ENCODE data around the gene NTHL1. TPM values are rescaled to one million over a fixed set of nuclear protein-coding genes. Genes with fewer than 3 reads are reported as not detected.

The NTHL1 gene
- total and polyA plus RNA-seq, 9 of the 15 experiments (the other 6 are each of a cell fraction or from before 2014, with no cell fraction given), result 1.1 to 58.8 (median 17.6) TPM

GRCh38 chr16:2009164-2009711, 38.4 kb downstream of the NTHL1 start (continued):
- TF ChIP-seq DACH1 (IDR thresholded peaks at IDR 0.05; ENCODE audit: partially characterized antibody), result no peak
- TF ChIP-seq, protein P1, sequence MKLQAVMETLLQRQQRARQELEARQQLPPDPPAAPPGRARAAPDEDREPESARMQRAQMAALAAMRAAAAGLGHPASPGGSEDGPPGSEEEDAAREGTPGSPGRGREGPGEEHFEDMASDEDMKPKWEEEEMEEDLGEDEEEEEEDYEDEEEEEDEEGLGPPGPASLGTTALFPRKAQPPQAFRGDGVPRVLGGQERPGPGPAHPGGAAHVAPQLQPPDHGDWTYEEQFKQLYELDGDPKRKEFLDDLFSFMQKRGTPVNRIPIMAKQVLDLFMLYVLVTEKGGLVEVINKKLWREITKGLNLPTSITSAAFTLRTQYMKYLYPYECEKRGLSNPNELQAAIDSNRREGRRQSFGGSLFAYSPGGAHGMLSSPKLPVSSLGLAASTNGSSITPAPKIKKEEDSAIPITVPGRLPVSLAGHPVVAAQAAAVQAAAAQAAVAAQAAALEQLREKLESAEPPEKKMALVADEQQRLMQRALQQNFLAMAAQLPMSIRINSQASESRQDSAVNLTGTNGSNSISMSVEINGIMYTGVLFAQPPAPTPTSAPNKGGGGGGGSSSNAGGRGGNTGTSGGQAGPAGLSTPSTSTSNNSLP (IDR thresholded peaks at IDR 0.05; ENCODE audit: borderline replicate concordance, low read depth, low read length), result no peak
- 0 out of 2 replicates have a peak, but pooled peaks have one; percentile 25 for TF ChIP-seq ZNF282 (CRISPR knock-in tag; IDR thresholded peaks at IDR 0.05)
- TF ChIP-seq ZNF696 (CRISPR knock-in tag; conservative IDR thresholded peaks at IDR 0.05), result no peak
- no peak for TF ChIP-seq SMARCE1 (IDR thresholded peaks at IDR 0.05)
- TF ChIP-seq PRMT5 (CRISPR knock-in tag; IDR thresholded peaks at IDR 0.05), result no peak
- TF ChIP-seq ZNF3 (CRISPR knock-in tag; IDR thresholded peaks at IDR 0.05), result no peak
- no peak for TF ChIP-seq MITF (IDR thresholded peaks at IDR 0.05)
- TF ChIP-seq SAFB (IDR thresholded peaks at IDR 0.05; ENCODE audit: borderline replicate concordance, low read depth, low read length), result no peak
- TF ChIP-seq TBP (optimal IDR thresholded peaks at IDR 0.05; ENCODE audit: low read depth, low read length), result no peak
- TF ChIP-seq, protein P2, sequence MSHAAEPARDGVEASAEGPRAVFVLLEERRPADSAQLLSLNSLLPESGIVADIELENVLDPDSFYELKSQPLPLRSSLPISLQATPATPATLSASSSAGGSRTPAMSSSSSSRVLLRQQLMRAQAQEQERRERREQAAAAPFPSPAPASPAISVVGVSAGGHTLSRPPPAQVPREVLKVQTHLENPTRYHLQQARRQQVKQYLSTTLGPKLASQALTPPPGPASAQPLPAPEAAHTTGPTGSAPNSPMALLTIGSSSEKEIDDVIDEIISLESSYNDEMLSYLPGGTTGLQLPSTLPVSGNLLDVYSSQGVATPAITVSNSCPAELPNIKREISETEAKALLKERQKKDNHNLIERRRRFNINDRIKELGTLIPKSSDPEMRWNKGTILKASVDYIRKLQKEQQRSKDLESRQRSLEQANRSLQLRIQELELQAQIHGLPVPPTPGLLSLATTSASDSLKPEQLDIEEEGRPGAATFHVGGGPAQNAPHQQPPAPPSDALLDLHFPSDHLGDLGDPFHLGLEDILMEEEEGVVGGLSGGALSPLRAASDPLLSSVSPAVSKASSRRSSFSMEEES (CRISPR knock-in tag; IDR thresholded peaks at IDR 0.05), result no peak
- TF ChIP-seq HMGN3 (IDR thresholded peaks at IDR 0.05; ENCODE audit: borderline replicate concordance, extremely low read depth, insufficient read length, low read depth, low read length), result no peak
- TF ChIP-seq, protein P3, sequence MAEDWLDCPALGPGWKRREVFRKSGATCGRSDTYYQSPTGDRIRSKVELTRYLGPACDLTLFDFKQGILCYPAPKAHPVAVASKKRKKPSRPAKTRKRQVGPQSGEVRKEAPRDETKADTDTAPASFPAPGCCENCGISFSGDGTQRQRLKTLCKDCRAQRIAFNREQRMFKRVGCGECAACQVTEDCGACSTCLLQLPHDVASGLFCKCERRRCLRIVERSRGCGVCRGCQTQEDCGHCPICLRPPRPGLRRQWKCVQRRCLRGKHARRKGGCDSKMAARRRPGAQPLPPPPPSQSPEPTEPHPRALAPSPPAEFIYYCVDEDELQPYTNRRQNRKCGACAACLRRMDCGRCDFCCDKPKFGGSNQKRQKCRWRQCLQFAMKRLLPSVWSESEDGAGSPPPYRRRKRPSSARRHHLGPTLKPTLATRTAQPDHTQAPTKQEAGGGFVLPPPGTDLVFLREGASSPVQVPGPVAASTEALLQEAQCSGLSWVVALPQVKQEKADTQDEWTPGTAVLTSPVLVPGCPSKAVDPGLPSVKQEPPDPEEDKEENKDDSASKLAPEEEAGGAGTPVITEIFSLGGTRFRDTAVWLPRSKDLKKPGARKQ (CRISPR knock-in tag; IDR thresholded peaks at IDR 0.05), result no peak
- TF ChIP-seq ZNF41 (CRISPR knock-in tag; conservative IDR thresholded peaks at IDR 0.05), result no peak
- TF ChIP-seq ZNF121 (CRISPR knock-in tag; conservative IDR thresholded peaks at IDR 0.05), result no peak
- TF ChIP-seq JUND (IDR thresholded peaks at IDR 0.05; ENCODE audit: borderline replicate concordance, low read depth, low read length), result no peak
- TF ChIP-seq JUND (tag; IDR thresholded peaks at IDR 0.05; ENCODE audit: borderline replicate concordance, low read depth, low read length), result no peak
- TF ChIP-seq KLF1 (tag; IDR thresholded peaks at IDR 0.05), result no peak
- TF ChIP-seq, protein P4, sequence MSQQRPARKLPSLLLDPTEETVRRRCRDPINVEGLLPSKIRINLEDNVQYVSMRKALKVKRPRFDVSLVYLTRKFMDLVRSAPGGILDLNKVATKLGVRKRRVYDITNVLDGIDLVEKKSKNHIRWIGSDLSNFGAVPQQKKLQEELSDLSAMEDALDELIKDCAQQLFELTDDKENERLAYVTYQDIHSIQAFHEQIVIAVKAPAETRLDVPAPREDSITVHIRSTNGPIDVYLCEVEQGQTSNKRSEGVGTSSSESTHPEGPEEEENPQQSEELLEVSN (IDR thresholded peaks at IDR 0.05; ENCODE audit: borderline replicate concordance in 1 of 2, extremely low read depth in 1 of 2, insufficient read depth in 1 of 2, insufficient read length in 1 of 2, low read depth in 1 of 2, low read length in 1 of 2, poor library complexity in 1 of 2, severe bottlenecking in 1 of 2), result peak in 1 of 2 experiments; percentile 53

Measured in K562 (cell line).